Measurements from ENCODE around the gene HNRNPH3. TPM values are rescaled to one million over a fixed set of nuclear protein-coding genes. Genes with fewer than 3 reads are reported as not detected.

The HNRNPH3 gene
- total RNA-seq, 6 experiments from 2014 or later, result 105 to 170 (median 136) TPM

GRCh38 chr10:68367121-68367520 lies 35.3 kb downstream of the HNRNPH3 start:
- Mint-ChIP-seq H3K27ac (no peak overlapping the region), H3K27me3 (ENCODE audit: insufficient read depth) (peaks cover 1% of the 10 kb centered on the region; the same call in 1 of the 2 replicates), H3K4me1 (ENCODE audit: low read depth) (no peaks in the 10 kb centered on the region), H3K4me3 (no peak overlapping the region), H3K36me3 (ENCODE audit: low read depth) (peaks cover 27% of the 10 kb centered on the region), H3K9me3 (peaks cover 4% of the 10 kb centered on the region; the same call in 1 of the 2 replicates)
- no peak for DNase-seq
- no peak for TF ChIP-seq CTCF (IDR thresholded peaks at IDR 0.05)

GRCh38 chr10:68371604-68372003 lies 39.7 kb downstream of the HNRNPH3 start:
- Mint-ChIP-seq H3K4me3 (no peak overlapping the region), H3K27ac (no peak overlapping the region)

DNA sequence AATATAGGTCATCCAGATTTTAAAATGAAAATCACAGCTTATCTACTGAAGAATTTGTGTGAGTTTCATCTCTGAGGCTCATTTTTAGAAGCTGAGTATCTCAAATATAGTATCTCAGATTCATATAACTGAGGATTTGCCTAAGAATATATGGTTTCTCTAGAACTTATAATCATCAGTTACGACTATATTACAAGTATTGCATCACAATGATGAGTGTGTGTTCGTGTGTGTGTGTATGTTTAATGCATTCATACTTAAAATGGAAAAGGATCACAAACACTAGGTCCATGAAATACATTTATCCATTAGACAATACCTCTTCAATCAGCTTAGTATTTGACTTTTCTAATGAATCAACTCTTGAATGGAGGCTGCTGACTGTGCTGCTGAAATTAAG lies 53.9 kb downstream of the HNRNPH3 start:
- no peak for DNase-seq
- no peak for TF ChIP-seq CTCF (IDR thresholded peaks at IDR 0.05)
- no peaks in the 10 kb centered on the region for H3K27me3 Mint-ChIP-seq (ENCODE audit: insufficient read depth)
- no peaks in the 10 kb centered on the region for H3K4me1 Mint-ChIP-seq (ENCODE audit: low read depth)
- H3K4me3 Mint-ChIP-seq, result no peak overlapping the region
- no peaks in the 10 kb centered on the region for H3K36me3 Mint-ChIP-seq (ENCODE audit: low read depth)
- no peak overlapping the region for H3K27ac Mint-ChIP-seq
- H3K9me3 Mint-ChIP-seq, result no peaks in the 10 kb centered on the region

More at GRCh38 chr10:68371604-68372003, 39.7 kb downstream of the HNRNPH3 start:
- Mint-ChIP-seq H3K36me3 (ENCODE audit: low read depth) (peaks cover 46% of the 10 kb centered on the region), H3K27me3 (ENCODE audit: insufficient read depth) (peaks cover 1% of the 10 kb centered on the region; the same call in 1 of the 2 replicates), H3K9me3 (peaks cover 9% of the 10 kb centered on the region), H3K4me1 (ENCODE audit: low read depth) (peaks cover 5% of the 10 kb centered on the region)
- TF ChIP-seq CTCF (IDR thresholded peaks at IDR 0.05), result no peak
- no peak for DNase-seq

Other genes with a start within 250 kb of the HNRNPH3 start
- gene MYPN, start 222.6 kb upstream of the HNRNPH3 start, total RNA-seq (2021; fragmentation: NEBNext Ultra II Directional; extraction: Animal tissue kit (Norgen Biotek cat#: 25700)), result 10 to 100 TPM; 70.3 to 89.1 (median 80.1) TPM
- gene ATOH7, start 100.0 kb upstream of the HNRNPH3 start, total RNA-seq (2021; fragmentation: NEBNext Ultra II Directional; extraction: Animal tissue kit (Norgen Biotek cat#: 25700)), result under 1 TPM in 2 of 6 experiments, not detected in 4; 0.11 to 0.12 TPM
- 10 to 100 TPM in 5 of 6 experiments, 1 to 10 TPM in 1; 9.9 to 13.6 (median 11.5) TPM for gene PBLD, start 864 bp downstream of the HNRNPH3 start, total RNA-seq (2021; fragmentation: NEBNext Ultra II Directional; extraction: Animal tissue kit (Norgen Biotek cat#: 25700))
- gene RUFY2, start 75.2 kb downstream of the HNRNPH3 start, total RNA-seq (2021; fragmentation: NEBNext Ultra II Directional; extraction: Animal tissue kit (Norgen Biotek cat#: 25700)), result 10 to 100 TPM; 15.1 to 19.7 (median 16.7) TPM
- gene DNA2, start 139.9 kb downstream of the HNRNPH3 start, total RNA-seq (2021; fragmentation: NEBNext Ultra II Directional; extraction: Animal tissue kit (Norgen Biotek cat#: 25700)), result 1 to 10 TPM; 6.2 to 8.8 (median 7.2) TPM
- gene SLC25A16, start 195.5 kb downstream of the HNRNPH3 start, total RNA-seq (2021; fragmentation: NEBNext Ultra II Directional; extraction: Animal tissue kit (Norgen Biotek cat#: 25700)), result 10 to 100 TPM; 19.4 to 30.8 (median 28.4) TPM
- gene TET1, start 228.3 kb downstream of the HNRNPH3 start, total RNA-seq (2021; fragmentation: NEBNext Ultra II Directional; extraction: Animal tissue kit (Norgen Biotek cat#: 25700)), result 1 to 10 TPM; 2.1 to 2.7 (median 2.5) TPM